Measurements from ENCODE around the gene ELK3.

- TF ChIP-seq EP300 (IDR thresholded peaks at IDR 0.05): no peak
- no peak for TF ChIP-seq CTCF (IDR thresholded peaks at IDR 0.05)
- no peak for TF ChIP-seq POLR2A (IDR thresholded peaks at IDR 0.05)
- no peak for TF ChIP-seq POLR2AphosphoS5 (IDR thresholded peaks at IDR 0.05)
Observed at GRCh38 chr12:96199464-96199863, 5.3 kb downstream of the ELK3 start.
